DND-41 (cell line): ENCODE data around the gene MCTP1.

Source experiments
- ATAC-seq: fragments of 200-7000 bp; cut with Tn5 transposase; 3 replicates; pipeline ENCODE4 v1.9.1; 2021; ENCODE audit warnings: low read depth; ENCODE audit not compliant: insufficient read depth
- DNase-seq: peaks from one replicate; pipeline ENCODE4 v3.0.0-alpha.2; 2020
- H2AFZ ChIP-seq: 2 replicates; pipeline ENCODE4 v1.6.0; 2012; ENCODE audit warnings: low read depth, low read length
- H3K27ac ChIP-seq: 2 replicates; pipeline ENCODE4 v1.5.1; 2012; ENCODE audit warnings: low read length, inconsistent platforms
- H3K27me3 ChIP-seq: fragments of 200-600 bp; sonication (generic); 2 replicates; pipeline ENCODE4 v1.6.0; 2012; ENCODE audit warnings: low read length, mild to moderate bottlenecking, inconsistent platforms; ENCODE audit not compliant: insufficient read depth, poor library complexity
- H3K36me3 ChIP-seq: 2 replicates; pipeline ENCODE4 v1.5.1; 2012; ENCODE audit warnings: low read length, inconsistent platforms; ENCODE audit not compliant: insufficient read depth
- H3K4me1 ChIP-seq: 2 replicates; pipeline ENCODE4 v1.5.1; 2012; ENCODE audit warnings: mild to moderate bottlenecking, low read length; ENCODE audit not compliant: insufficient read depth
- H3K4me2 ChIP-seq: 2 replicates; pipeline ENCODE4 v1.6.0; 2012; ENCODE audit warnings: mild to moderate bottlenecking, moderate library complexity, low read length, inconsistent platforms; ENCODE audit not compliant: insufficient read depth
- H3K4me3 ChIP-seq, 2 experiments: fragments of 200-600 bp in 1 of 2; shearing (Covaris generic) in 1 of 2; 2 replicates each; pipeline ENCODE4 v1.5.1; 2012 to 2016; ENCODE audit warnings: inconsistent platforms in 2 of 2, low read length in 2 of 2, mild to moderate bottlenecking in 2 of 2, low read depth in 1 of 2, moderate library complexity in 1 of 2
- H3K79me2 ChIP-seq: 2 replicates; pipeline ENCODE4 v1.6.0; 2012; ENCODE audit warnings: low read length, inconsistent platforms; ENCODE audit not compliant: insufficient read depth
- H3K9ac ChIP-seq: 2 replicates; pipeline ENCODE4 v1.6.0; 2012; ENCODE audit warnings: low read depth, mild to moderate bottlenecking, inconsistent platforms, low read length, moderate library complexity
- H3K9me3 ChIP-seq: 2 replicates; pipeline ENCODE4 v1.5.1; 2012; ENCODE audit warnings: low read length, moderate library complexity, mild to moderate bottlenecking, inconsistent platforms; ENCODE audit not compliant: insufficient read depth, severe bottlenecking
- H4K20me1 ChIP-seq: 2 replicates; pipeline ENCODE4 v1.6.0; 2012; ENCODE audit warnings: low read length; ENCODE audit not compliant: insufficient read depth
- CTCF ChIP-seq: IDR thresholded peaks from 2 replicates; pipeline ENCODE4 v1.5.1; 2012; ENCODE audit warnings: borderline replicate concordance, low read length, moderate library complexity, mild to moderate bottlenecking; ENCODE audit not compliant: poor library complexity, severe bottlenecking; ENCODE audit errors: extremely low read depth
- EZH2 ChIP-seq: IDR thresholded peaks from 3 replicates; pipeline ENCODE4 v1.6.1; 2012; ENCODE audit warnings: borderline replicate concordance, low read depth, mild to moderate bottlenecking, moderate library complexity, low read length, inconsistent platforms; ENCODE audit not compliant: severe bottlenecking

MCTP1 gene

GRCh38 chr5:95298651-95299050 is 13.8 kb upstream of the MCTP1 start:
- H2AFZ ChIP-seq = no peak overlapping the region
- H3K4me3 ChIP-seq = no peak overlapping the region
- H3K27me3 ChIP-seq = no peaks in the 10 kb centered on the region
- no peaks in the 10 kb centered on the region for H4K20me1 ChIP-seq
- H3K9ac ChIP-seq = no peak overlapping the region
- H3K79me2 ChIP-seq = no peaks in the 10 kb centered on the region
- ATAC-seq (no peak), DNase-seq (no peak)
- no peak overlapping the region for H3K4me2 ChIP-seq
- no peak overlapping the region for H3K27ac ChIP-seq
- H3K36me3 ChIP-seq = no peaks in the 10 kb centered on the region
- no peaks in the 10 kb centered on the region for H3K9me3 ChIP-seq
- H3K4me1 ChIP-seq = no peaks in the 10 kb centered on the region
- no peak for TF ChIP-seq EZH2

GRCh38 chr5:95296291-95296690 is 11.4 kb upstream of the MCTP1 start:
- H3K36me3 ChIP-seq = no peaks in the 10 kb centered on the region
- H3K9me3 ChIP-seq = no peaks in the 10 kb centered on the region
- TF ChIP-seq CTCF = no peak
- TF ChIP-seq EZH2 = no peak
- H3K9ac ChIP-seq = no peak overlapping the region
- H3K4me3 ChIP-seq = no peak overlapping the region
- no peak overlapping the region for H3K27ac ChIP-seq
- H4K20me1 ChIP-seq = no peaks in the 10 kb centered on the region
- no peaks in the 10 kb centered on the region for H3K79me2 ChIP-seq
- DNase-seq (no peak), ATAC-seq (no peak)
- no peak overlapping the region for H3K4me2 ChIP-seq
- no peak overlapping the region for H2AFZ ChIP-seq
- no peaks in the 10 kb centered on the region for H3K27me3 ChIP-seq
- H3K4me1 ChIP-seq = no peaks in the 10 kb centered on the region

- no peak overlapping the region for H3K4me2 ChIP-seq
- DNase-seq = no peak
- no peak overlapping the region for H3K4me3 ChIP-seq
- no peaks in the 10 kb centered on the region for H3K9me3 ChIP-seq
- H3K27ac ChIP-seq = no peak overlapping the region
- H3K9ac ChIP-seq = no peak overlapping the region
- no peaks in the 10 kb centered on the region for H4K20me1 ChIP-seq
- ATAC-seq = no peak
- H3K36me3 ChIP-seq = no peaks in the 10 kb centered on the region
- no peak overlapping the region for H2AFZ ChIP-seq
- H3K27me3 ChIP-seq = peaks cover 8% of the 10 kb centered on the region
- H3K79me2 ChIP-seq = no peaks in the 10 kb centered on the region
- no peaks in the 10 kb centered on the region for H3K4me1 ChIP-seq
- no peak for TF ChIP-seq EZH2
- no peak for TF ChIP-seq CTCF
Observed at GRCh38 chr5:95285409-95285755, 488 bp upstream of the MCTP1 start.

- Histone ChIP-seq H3K27ac (no peak overlapping the region), H3K36me3 (no peaks in the 10 kb centered on the region), H2AFZ (no peak overlapping the region), H3K4me2 (no peak overlapping the region), H3K79me2 (no peaks in the 10 kb centered on the region), H4K20me1 (no peaks in the 10 kb centered on the region), H3K4me1 (no peaks in the 10 kb centered on the region), H3K9ac (no peak overlapping the region), H3K4me3 (no peak overlapping the region), H3K27me3 (peaks cover 3% of the 10 kb centered on the region), H3K9me3 (no peaks in the 10 kb centered on the region)
- no peak for DNase-seq
- ATAC-seq = peak; percentile 48; the same call in 2 of the 3 replicates
- TF ChIP-seq EZH2 (no peak), CTCF (no peak)
Observed at GRCh38 chr5:95283761-95284571, 928 bp downstream of the MCTP1 start.
